Measurements from ENCODE around the gene LCE1A. TPM values are rescaled to one million over a fixed set of nuclear protein-coding genes. Genes with fewer than 3 reads are reported as not detected.

The LCE1A gene
- total RNA-seq (2022; extraction: Qiagen RNA extraction; ENCODE audit: low read depth), result not detected in 5 replicates

DNA sequence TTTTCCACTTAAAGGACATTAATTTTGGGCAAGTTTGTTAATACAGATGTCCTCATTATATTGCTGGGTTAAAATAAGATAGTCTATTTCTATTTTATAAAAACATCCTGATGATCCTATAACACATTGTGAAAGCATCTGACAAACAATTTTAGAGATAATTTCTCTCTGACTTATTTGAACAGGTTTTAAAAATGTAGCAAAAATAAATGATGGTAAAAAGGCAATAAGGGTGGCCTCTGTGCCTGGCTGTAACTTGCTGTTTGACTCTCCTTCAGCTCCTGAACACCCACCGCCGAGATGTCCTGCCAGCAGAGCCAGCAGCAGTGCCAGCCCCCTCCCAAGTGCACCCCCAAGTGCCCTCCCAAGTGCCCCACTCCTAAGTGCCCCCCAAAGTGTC, at the start of gene LCE1A:
TSS of gene LCE1A (plus strand) at position 301 of the 400 bp plus-strand sequence. CDS start at position 301, 0 bp downstream.

GRCh38 chr1:152786077-152786476, 41.2 kb upstream of the LCE1A start, which contains the start of gene LCE1E:
Gene LCE1E, plus strand, starts transcription at chr1:152786257. Its CDS starts 1,043 bp downstream, at chr1:152787300.

DNA sequence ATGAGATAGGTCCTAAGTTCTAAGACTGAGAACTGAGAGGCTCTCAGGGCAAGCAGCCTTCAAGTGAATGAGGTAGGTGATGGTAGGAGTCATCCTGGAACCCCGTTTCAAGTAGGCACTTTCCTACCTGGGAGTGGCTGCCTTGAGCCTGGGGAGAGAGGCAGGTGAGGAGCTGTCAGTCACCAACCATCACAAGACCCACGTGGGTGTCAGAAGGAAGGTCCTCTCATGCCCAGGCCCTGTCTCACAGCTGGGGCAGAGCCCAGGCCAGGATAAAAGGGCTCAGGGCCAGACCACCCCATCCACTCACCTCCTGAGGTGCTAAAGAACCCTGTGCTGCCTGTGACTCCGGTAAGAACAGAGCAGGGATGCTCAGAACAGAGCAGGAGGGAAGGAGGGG, 30.9 kb upstream of the LCE1A start, which contains the start of gene LCE1D:
TSS of gene LCE1D (plus strand) at position 301 of the 400 bp plus-strand sequence. CDS start 1,074 bp downstream, outside the sequence.

DNA sequence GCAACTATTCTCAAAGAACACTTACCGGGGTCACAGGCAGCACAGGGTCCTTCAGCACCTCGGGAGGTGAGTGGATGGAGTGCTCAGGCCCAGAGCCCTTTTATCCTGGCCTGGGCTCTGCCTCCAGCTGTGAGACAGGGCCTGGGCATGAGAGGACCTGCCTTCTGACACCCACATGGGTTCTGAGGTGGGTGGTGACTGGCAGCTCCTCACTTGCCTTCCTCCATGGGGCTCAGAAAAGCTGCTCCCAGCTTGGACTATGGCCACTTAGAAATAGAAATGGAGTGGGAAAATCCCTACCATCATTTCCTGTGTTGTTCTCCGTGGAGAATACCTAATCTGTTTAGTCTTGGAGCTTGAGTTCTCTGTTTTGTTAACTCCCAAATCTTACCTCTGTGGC, 20.7 kb upstream of the LCE1A start, which contains the start of gene LCE1C:
TSS of gene LCE1C (minus strand) at position 76 of the 400 bp plus-strand sequence. CDS start 1,173 bp downstream, outside the sequence.

DNA sequence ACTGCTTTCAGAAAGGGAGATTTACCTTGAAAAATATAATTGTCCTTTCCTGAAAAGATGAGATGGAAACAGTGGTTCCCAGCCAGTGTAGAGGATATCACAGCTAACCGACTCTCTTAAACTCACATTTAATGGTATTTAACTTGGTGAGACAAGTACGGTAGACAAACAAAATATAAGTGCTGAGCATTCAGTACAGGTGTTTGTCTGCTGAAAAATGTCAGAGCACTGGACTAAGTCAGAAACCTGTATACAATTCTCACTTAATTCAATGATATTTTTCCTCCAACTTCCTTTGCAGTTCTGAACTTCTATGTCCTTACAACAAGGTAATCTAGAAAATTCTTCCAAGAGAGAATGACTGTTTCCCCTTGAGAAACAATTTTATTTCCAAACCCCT, 15.6 kb upstream of the LCE1A start, which contains the start of gene LCE1B:
TSS of gene LCE1B (plus strand) at position 301 of the 400 bp plus-strand sequence. CDS start 476 bp downstream, outside the sequence.

GRCh38 chr1:152842556-152842955, 15.3 kb downstream of the LCE1A start, which contains the start of gene LCE6A:
Gene LCE6A, plus strand, starts transcription at chr1:152842856. Its CDS starts 665 bp downstream, at chr1:152843521.

GRCh38 chr1:152859696-152860095, 32.4 kb downstream of the LCE1A start, which contains the start of gene LCE7A:
Gene LCE7A, plus strand, starts transcription at chr1:152859996. Its CDS starts 702 bp downstream, at chr1:152860698.

Other genes with a start within 250 kb of the LCE1A start
- 1.6 to 2.7 TPM (median 2.4 TPM) in 5 replicates for gene LCE3D, start 247.0 kb upstream of the LCE1A start, total RNA-seq (2022; extraction: Qiagen RNA extraction; ENCODE audit: low read depth)
- gene LCE3C, start 227.2 kb upstream of the LCE1A start, total RNA-seq (2022; extraction: Qiagen RNA extraction; ENCODE audit: low read depth), result not detected in 5 replicates
- not detected in 5 replicates for gene LCE3B, start 213.7 kb upstream of the LCE1A start, total RNA-seq (2022; extraction: Qiagen RNA extraction; ENCODE audit: low read depth)
- not detected in 5 replicates for gene LCE3A, start 204.4 kb upstream of the LCE1A start, total RNA-seq (2022; extraction: Qiagen RNA extraction; ENCODE audit: low read depth)
- not detected in 5 replicates for gene LCE2D, start 164.1 kb upstream of the LCE1A start, total RNA-seq (2022; extraction: Qiagen RNA extraction; ENCODE audit: low read depth)
- not detected in 5 replicates for gene LCE2C, start 152.2 kb upstream of the LCE1A start, total RNA-seq (2022; extraction: Qiagen RNA extraction; ENCODE audit: low read depth)
- not detected in 5 replicates for gene LCE2B, start 141.3 kb upstream of the LCE1A start, total RNA-seq (2022; extraction: Qiagen RNA extraction; ENCODE audit: low read depth)
- gene LCE2A, start 129.1 kb upstream of the LCE1A start, total RNA-seq (2022; extraction: Qiagen RNA extraction; ENCODE audit: low read depth), result not detected in 5 replicates
- not detected in 5 replicates for gene LCE4A, start 119.3 kb upstream of the LCE1A start, total RNA-seq (2022; extraction: Qiagen RNA extraction; ENCODE audit: low read depth)
- 0.07 TPM in 1 of 5 replicates, not detected in the others for gene KPRP, start 69.4 kb upstream of the LCE1A start, total RNA-seq (2022; extraction: Qiagen RNA extraction; ENCODE audit: low read depth)
- not detected in 5 replicates for gene LCE1F, start 52.3 kb upstream of the LCE1A start, total RNA-seq (2022; extraction: Qiagen RNA extraction; ENCODE audit: low read depth)
- 0.10 to 0.21 TPM in 2 of 5 replicates, not detected in the others for gene LCE1E, start 41.2 kb upstream of the LCE1A start, total RNA-seq (2022; extraction: Qiagen RNA extraction; ENCODE audit: low read depth)
- not detected in 5 replicates for gene LCE1D, start 30.8 kb upstream of the LCE1A start, total RNA-seq (2022; extraction: Qiagen RNA extraction; ENCODE audit: low read depth)
- gene LCE1C, start 20.8 kb upstream of the LCE1A start, total RNA-seq (2022; extraction: Qiagen RNA extraction; ENCODE audit: low read depth), result not detected in 5 replicates
- not detected in 5 replicates for gene LCE1B, start 15.5 kb upstream of the LCE1A start, total RNA-seq (2022; extraction: Qiagen RNA extraction; ENCODE audit: low read depth)
- gene LCE6A, start 15.4 kb downstream of the LCE1A start, total RNA-seq (2022; extraction: Qiagen RNA extraction; ENCODE audit: low read depth), result not detected in 5 replicates
- gene LCE7A, start 32.5 kb downstream of the LCE1A start, total RNA-seq (2022; extraction: Qiagen RNA extraction; ENCODE audit: low read depth), result not detected in 5 replicates
- gene SMCP, start 50.8 kb downstream of the LCE1A start, total RNA-seq (2022; extraction: Qiagen RNA extraction; ENCODE audit: low read depth), result not detected in 5 replicates
- gene IVL, start 81.1 kb downstream of the LCE1A start, total RNA-seq (2022; extraction: Qiagen RNA extraction; ENCODE audit: low read depth), result 0.10 to 0.15 TPM (median 0.10 TPM) in 3 of 5 replicates, not detected in the others
- not detected in 5 replicates for gene SPRR5, start 119.7 kb downstream of the LCE1A start, total RNA-seq (2022; extraction: Qiagen RNA extraction; ENCODE audit: low read depth)
- not detected in 5 replicates for gene SPRR4, start 143.2 kb downstream of the LCE1A start, total RNA-seq (2022; extraction: Qiagen RNA extraction; ENCODE audit: low read depth)
- not detected in 5 replicates for gene SPRR1A, start 156.6 kb downstream of the LCE1A start, total RNA-seq (2022; extraction: Qiagen RNA extraction; ENCODE audit: low read depth)
- not detected in 5 replicates for gene SPRR3, start 174.3 kb downstream of the LCE1A start, total RNA-seq (2022; extraction: Qiagen RNA extraction; ENCODE audit: low read depth)
- not detected in 5 replicates for gene SPRR1B, start 203.7 kb downstream of the LCE1A start, total RNA-seq (2022; extraction: Qiagen RNA extraction; ENCODE audit: low read depth)
- gene SPRR2D, start 213.6 kb downstream of the LCE1A start, total RNA-seq (2022; extraction: Qiagen RNA extraction; ENCODE audit: low read depth), result not detected in 5 replicates
- not detected in 5 replicates for gene SPRR2A, start 230.0 kb downstream of the LCE1A start, total RNA-seq (2022; extraction: Qiagen RNA extraction; ENCODE audit: low read depth)
- gene SPRR2B, start 244.1 kb downstream of the LCE1A start, total RNA-seq (2022; extraction: Qiagen RNA extraction; ENCODE audit: low read depth), result not detected in 5 replicates